Measurements from ENCODE around the gene PEX1. TPM values are rescaled to one million over a fixed set of nuclear protein-coding genes. Genes with fewer than 3 reads are reported as not detected.

Gene PEX1
- total and polyA plus RNA-seq, 2 of the 13 experiments (the other 11 are each of a cell fraction or from before 2014, with no cell fraction given) = 16.6 to 22.4 TPM

- TF ChIP-seq, protein P1, sequence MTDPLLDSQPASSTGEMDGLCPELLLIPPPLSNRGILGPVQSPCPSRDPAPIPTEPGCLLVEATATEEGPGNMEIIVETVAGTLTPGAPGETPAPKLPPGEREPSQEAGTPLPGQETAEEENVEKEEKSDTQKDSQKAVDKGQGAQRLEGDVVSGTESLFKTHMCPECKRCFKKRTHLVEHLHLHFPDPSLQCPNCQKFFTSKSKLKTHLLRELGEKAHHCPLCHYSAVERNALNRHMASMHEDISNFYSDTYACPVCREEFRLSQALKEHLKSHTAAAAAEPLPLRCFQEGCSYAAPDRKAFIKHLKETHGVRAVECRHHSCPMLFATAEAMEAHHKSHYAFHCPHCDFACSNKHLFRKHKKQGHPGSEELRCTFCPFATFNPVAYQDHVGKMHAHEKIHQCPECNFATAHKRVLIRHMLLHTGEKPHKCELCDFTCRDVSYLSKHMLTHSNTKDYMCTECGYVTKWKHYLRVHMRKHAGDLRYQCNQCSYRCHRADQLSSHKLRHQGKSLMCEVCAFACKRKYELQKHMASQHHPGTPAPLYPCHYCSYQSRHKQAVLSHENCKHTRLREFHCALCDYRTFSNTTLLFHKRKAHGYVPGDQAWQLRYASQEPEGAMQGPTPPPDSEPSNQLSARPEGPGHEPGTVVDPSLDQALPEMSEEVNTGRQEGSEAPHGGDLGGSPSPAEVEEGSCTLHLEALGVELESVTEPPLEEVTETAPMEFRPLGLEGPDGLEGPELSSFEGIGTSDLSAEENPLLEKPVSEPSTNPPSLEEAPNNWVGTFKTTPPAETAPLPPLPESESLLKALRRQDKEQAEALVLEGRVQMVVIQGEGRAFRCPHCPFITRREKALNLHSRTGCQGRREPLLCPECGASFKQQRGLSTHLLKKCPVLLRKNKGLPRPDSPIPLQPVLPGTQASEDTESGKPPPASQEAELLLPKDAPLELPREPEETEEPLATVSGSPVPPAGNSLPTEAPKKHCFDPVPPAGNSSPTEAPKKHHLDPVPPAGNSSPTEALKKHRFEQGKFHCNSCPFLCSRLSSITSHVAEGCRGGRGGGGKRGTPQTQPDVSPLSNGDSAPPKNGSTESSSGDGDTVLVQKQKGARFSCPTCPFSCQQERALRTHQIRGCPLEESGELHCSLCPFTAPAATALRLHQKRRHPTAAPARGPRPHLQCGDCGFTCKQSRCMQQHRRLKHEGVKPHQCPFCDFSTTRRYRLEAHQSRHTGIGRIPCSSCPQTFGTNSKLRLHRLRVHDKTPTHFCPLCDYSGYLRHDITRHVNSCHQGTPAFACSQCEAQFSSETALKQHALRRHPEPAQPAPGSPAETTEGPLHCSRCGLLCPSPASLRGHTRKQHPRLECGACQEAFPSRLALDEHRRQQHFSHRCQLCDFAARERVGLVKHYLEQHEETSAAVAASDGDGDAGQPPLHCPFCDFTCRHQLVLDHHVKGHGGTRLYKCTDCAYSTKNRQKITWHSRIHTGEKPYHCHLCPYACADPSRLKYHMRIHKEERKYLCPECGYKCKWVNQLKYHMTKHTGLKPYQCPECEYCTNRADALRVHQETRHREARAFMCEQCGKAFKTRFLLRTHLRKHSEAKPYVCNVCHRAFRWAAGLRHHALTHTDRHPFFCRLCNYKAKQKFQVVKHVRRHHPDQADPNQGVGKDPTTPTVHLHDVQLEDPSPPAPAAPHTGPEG (CRISPR knock-in tag; IDR thresholded peaks at IDR 0.05) = 0 out of 2 replicates have a peak, but pooled peaks have one; percentile 35
- TF ChIP-seq ZMAT3 (CRISPR knock-in tag; conservative IDR thresholded peaks at IDR 0.05) = no peak
- peak; percentile 23; the same call in 1 of the 2 replicates for TF ChIP-seq SP5 (CRISPR knock-in tag; IDR thresholded peaks at IDR 0.05; ENCODE audit: borderline replicate concordance, low read depth)
- no peak for TF ChIP-seq ZNF614 (CRISPR knock-in tag; IDR thresholded peaks at IDR 0.05; ENCODE audit: borderline replicate concordance)
- TF ChIP-seq TOPORS (CRISPR knock-in tag; IDR thresholded peaks at IDR 0.05) = 0 out of 2 replicates have a peak, but pooled peaks have one; percentile 40
- TF ChIP-seq FOXC1 (CRISPR knock-in tag; IDR thresholded peaks at IDR 0.05; ENCODE audit: borderline replicate concordance) = peak; percentile 4; the same call in 1 of the 2 replicates
- TF ChIP-seq CSRNP1 (CRISPR knock-in tag; IDR thresholded peaks at IDR 0.05) = 0 out of 2 replicates have a peak, but pooled peaks have one; percentile 35
- TF ChIP-seq, protein P2, sequence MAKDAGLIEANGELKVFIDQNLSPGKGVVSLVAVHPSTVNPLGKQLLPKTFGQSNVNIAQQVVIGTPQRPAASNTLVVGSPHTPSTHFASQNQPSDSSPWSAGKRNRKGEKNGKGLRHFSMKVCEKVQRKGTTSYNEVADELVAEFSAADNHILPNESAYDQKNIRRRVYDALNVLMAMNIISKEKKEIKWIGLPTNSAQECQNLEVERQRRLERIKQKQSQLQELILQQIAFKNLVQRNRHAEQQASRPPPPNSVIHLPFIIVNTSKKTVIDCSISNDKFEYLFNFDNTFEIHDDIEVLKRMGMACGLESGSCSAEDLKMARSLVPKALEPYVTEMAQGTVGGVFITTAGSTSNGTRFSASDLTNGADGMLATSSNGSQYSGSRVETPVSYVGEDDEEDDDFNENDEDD (CRISPR knock-in tag; IDR thresholded peaks at IDR 0.05; ENCODE audit: borderline replicate concordance) = peak; percentile 66; the same call in 1 of the 2 replicates
- TF ChIP-seq, protein P3, sequence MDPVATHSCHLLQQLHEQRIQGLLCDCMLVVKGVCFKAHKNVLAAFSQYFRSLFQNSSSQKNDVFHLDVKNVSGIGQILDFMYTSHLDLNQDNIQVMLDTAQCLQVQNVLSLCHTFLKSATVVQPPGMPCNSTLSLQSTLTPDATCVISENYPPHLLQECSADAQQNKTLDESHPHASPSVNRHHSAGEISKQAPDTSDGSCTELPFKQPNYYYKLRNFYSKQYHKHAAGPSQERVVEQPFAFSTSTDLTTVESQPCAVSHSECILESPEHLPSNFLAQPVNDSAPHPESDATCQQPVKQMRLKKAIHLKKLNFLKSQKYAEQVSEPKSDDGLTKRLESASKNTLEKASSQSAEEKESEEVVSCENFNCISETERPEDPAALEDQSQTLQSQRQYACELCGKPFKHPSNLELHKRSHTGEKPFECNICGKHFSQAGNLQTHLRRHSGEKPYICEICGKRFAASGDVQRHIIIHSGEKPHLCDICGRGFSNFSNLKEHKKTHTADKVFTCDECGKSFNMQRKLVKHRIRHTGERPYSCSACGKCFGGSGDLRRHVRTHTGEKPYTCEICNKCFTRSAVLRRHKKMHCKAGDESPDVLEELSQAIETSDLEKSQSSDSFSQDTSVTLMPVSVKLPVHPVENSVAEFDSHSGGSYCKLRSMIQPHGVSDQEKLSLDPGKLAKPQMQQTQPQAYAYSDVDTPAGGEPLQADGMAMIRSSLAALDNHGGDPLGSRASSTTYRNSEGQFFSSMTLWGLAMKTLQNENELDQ (CRISPR knock-in tag; IDR thresholded peaks at IDR 0.05; ENCODE audit: borderline replicate concordance) = 0 out of 2 replicates have a peak, but pooled peaks have one; percentile 32
- TF ChIP-seq PRDM10 (CRISPR knock-in tag; IDR thresholded peaks at IDR 0.05; ENCODE audit: low read depth) = peak; percentile 24; the same call in 1 of the 2 replicates
- 0 out of 2 replicates have a peak, but pooled peaks have one; percentile 39 for TF ChIP-seq KDM2A (CRISPR knock-in tag; IDR thresholded peaks at IDR 0.05; ENCODE audit: borderline replicate concordance, low read depth)
Measured at GRCh38 chr7:92527300-92528187, 776 bp downstream of the PEX1 start (continued).
